H1 (cell line): Measurements from ENCODE around the gene ULBP3.

Experiments used
- BRCA1 ChIP-seq: IDR thresholded peaks from 2 replicates; pipeline ENCODE4 v1.6.1; 2012; ENCODE audit warnings: low read depth, low read length, improper control_type of control experiment
- CTCF ChIP-seq, 3 experiments: IDR thresholded peaks; 1 replicate in 2 of 3; 2 replicates in 1 of 3; pipeline versions ENCODE4 v1.5.1 to v1.6.1; 2011; ENCODE audit warnings: low read length in 3 of 3, mild to moderate bottlenecking in 3 of 3, inconsistent platforms in 2 of 3, low read depth in 1 of 3, moderate library complexity in 1 of 3; ENCODE audit not compliant: insufficient read depth in 1 of 3; ENCODE audit errors: control extremely low read depth in 1 of 3
- EP300 ChIP-seq, 2 experiments: IDR thresholded peaks; 1 replicate in 1 of 2; 2 replicates in 1 of 2; pipeline ENCODE4 v1.6.1; 2011 to 2012; ENCODE audit warnings: low read depth in 2 of 2, low read length in 2 of 2, mild to moderate bottlenecking in 2 of 2, borderline replicate concordance in 1 of 2, inconsistent platforms in 1 of 2, moderate library complexity in 1 of 2
- GABPA ChIP-seq: IDR thresholded peaks from 2 replicates; pipeline ENCODE4 v1.6.1; 2011; ENCODE audit warnings: mild to moderate bottlenecking, low read length, moderate library complexity, borderline replicate concordance; ENCODE audit not compliant: insufficient read depth
- POLR2AphosphoS5 ChIP-seq: IDR thresholded peaks from 2 replicates; pipeline ENCODE4 v1.6.1; 2011; ENCODE audit warnings: low read depth, low read length
- YY1 ChIP-seq: IDR thresholded peaks from 2 replicates; pipeline ENCODE4 v1.6.1; 2011; ENCODE audit warnings: low read depth, mild to moderate bottlenecking, low read length

DNA sequence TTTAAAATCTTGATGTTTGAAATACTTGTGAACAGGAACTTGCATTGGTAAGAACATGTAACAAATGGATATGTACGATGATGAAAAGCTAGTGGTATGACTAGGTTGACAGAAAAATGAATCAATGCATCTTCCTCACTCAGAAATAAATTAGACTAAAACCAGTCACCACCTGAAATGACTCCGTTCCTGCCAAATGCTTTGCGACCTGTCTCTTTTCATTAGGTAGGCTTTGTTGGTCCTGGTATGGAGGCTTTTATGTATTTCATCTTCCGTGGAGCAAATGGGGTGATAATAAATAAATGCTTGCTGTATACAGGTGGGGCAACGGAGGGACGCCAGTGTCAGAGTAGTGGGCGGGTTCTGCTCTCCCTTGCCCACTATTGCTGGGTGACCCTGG is 17.1 kb upstream of the ULBP3 start:
- TF ChIP-seq YY1 (no peak), CTCF (IDR thresholded peaks at IDR 0.05; ENCODE audit: control extremely low read depth in 1 of 3, insufficient read depth in 1 of 3, low read depth in 1 of 3, low read length in 3 of 3) (no peak), POLR2AphosphoS5 (no peak), GABPA (no peak), BRCA1 (no peak), EP300 (IDR thresholded peaks at IDR 0.05; ENCODE audit: borderline replicate concordance in 1 of 2, low read depth in 2 of 2, low read length in 2 of 2) (no peak)
